Esophagus muscularis mucosa (tissue), 4 donors: ENCODE measurements around the gene KPNA6. TPM values are rescaled to one million over a fixed set of nuclear protein-coding genes. Genes with fewer than 3 reads are reported as not detected.

ENCODE experiments used
- DNase-seq: peaks from one replicate; pipeline ENCODE4 v3.0.0-alpha.2; 2017; ENCODE audit errors: extremely low spot score
- H3K27ac ChIP-seq, 4 donors: fragments of 200-600 bp; sonication (generic); replicated peaks in 1 of 4; 1 replicate in 3 of 4; 2 replicates in 1 of 4; pipeline ENCODE4 v1.5.1; 2016 to 2019; ENCODE audit warnings: mild to moderate bottlenecking in 1 of 4
- H3K27me3 ChIP-seq, 4 donors: fragments of 200-600 bp; sonication (generic); one replicate each; pipeline versions ENCODE4 v1.5.1 to v1.6.0; 2016 to 2019
- H3K36me3 ChIP-seq, 4 donors: fragments of 200-600 bp; sonication (generic); one replicate each; pipeline ENCODE4 v1.5.1; 2016 to 2019
- H3K4me1 ChIP-seq, 4 donors: fragments of 200-600 bp; sonication (generic); one replicate each; pipeline ENCODE4 v1.5.1; 2016 to 2019
- H3K4me3 ChIP-seq, 4 donors: fragments of 200-600 bp; sonication (generic); 1 replicate in 2 of 4; 2 replicates in 2 of 4; pipeline ENCODE4 v1.5.1; 2016 to 2019; ENCODE audit warnings: mild to moderate bottlenecking in 4 of 4, moderate library complexity in 1 of 4
- H3K9me3 ChIP-seq, 4 donors: fragments of 200-600 bp; sonication (generic); 1 replicate in 3 of 4; 2 replicates in 1 of 4; pipeline ENCODE4 v1.5.1; 2016 to 2019
- EP300 ChIP-seq: sonication (generic); formaldehyde crosslinking; IDR thresholded peaks from one replicate; pipeline ENCODE4 v1.6.1; 2017; ENCODE audit warnings: antibody characterized with exemption
- POLR2A ChIP-seq: fragments of 450-650 bp; IDR thresholded peaks from one replicate; pipeline ENCODE4 v1.6.1; 2017; ENCODE audit warnings: antibody characterized with exemption, moderate library complexity, mild to moderate bottlenecking, low read depth
- POLR2AphosphoS5 ChIP-seq, 2 donors: sonication (generic); formaldehyde crosslinking; IDR thresholded peaks; one replicate each; pipeline ENCODE4 v1.6.1; 2017; ENCODE audit warnings: antibody characterized with exemption in 2 of 2
- WGBS: methylation state at CpG from one replicate; pipeline ENCODE4 v1.1.5; 2018; 5-methylcytosine and 5-hydroxymethylcytosine counted together
- intact Hi-C: fragments of 100-400 bp; cut with DNase I; formaldehyde crosslinking; loops from one replicate; pipeline ENCODE4 v1.15.1; 2023
- total RNA-seq, 4 donors: library from RNA; depleted of rRNA; stranded (reverse); fragments of >200 nt; gene quantifications; one replicate each; pipeline versions ENCODE4 v1.1.0 to v1.2.1, GENCODE V29; 2016
- TF ChIP-seq, protein P1 (sequence below), 3 experiments: fragments of 200-600 bp in 2 of 3; fragments of 450-650 bp in 1 of 3; sonication (generic) in 2 of 3; IDR thresholded peaks; one replicate each; pipeline ENCODE4 v1.5.1; 2017 to 2019; ENCODE audit warnings: antibody characterized with exemption in 3 of 3, mild to moderate bottlenecking in 2 of 3, moderate library complexity in 1 of 3

The KPNA6 gene
- total RNA-seq, 4 donors from 2014 or later, result 47.8 to 71.3 (median 55.4) TPM

DNA sequence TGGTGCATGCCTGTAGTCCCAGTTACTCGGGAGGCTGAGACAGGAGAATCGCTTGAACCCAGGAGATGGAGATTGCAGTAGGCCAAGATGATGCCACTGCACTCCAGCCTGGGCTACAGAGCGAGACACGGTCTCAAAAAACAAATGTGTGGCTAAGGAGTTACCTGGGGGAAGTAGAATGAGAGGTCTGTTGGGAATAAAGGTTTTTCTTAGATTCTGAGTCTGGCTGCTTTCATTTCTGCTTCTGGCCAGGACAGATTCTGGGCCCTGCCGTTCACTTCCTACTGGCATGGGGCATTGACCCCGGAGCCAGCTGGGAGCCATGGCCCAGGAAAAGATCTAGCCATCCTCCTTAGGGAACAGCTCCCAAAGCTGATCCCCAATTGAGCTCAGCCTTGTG lies 100.6 kb downstream of the KPNA6 start:
- DNase-seq, result no peak
- Histone ChIP-seq H3K27ac (no peak overlapping the region), H3K9me3 (no peaks in the 10 kb centered on the region), H3K27me3 (no peaks in the 10 kb centered on the region), H3K4me3 (no peak overlapping the region), H3K36me3 (peaks cover 0 to 9% (median 0%) of the 10 kb centered on the region in 4 donors), H3K4me1 (peaks cover 13 to 27% (median 23%) of the 10 kb centered on the region in 4 donors)
- intact Hi-C loops, result no loop called here
- 89% methylated on average over 5 of the region's 6 CpGs for WGBS
- TF ChIP-seq POLR2AphosphoS5 (IDR thresholded peaks at IDR 0.05) (no peak), EP300 (no peak), POLR2A (no peak)
- TF ChIP-seq, protein P1, sequence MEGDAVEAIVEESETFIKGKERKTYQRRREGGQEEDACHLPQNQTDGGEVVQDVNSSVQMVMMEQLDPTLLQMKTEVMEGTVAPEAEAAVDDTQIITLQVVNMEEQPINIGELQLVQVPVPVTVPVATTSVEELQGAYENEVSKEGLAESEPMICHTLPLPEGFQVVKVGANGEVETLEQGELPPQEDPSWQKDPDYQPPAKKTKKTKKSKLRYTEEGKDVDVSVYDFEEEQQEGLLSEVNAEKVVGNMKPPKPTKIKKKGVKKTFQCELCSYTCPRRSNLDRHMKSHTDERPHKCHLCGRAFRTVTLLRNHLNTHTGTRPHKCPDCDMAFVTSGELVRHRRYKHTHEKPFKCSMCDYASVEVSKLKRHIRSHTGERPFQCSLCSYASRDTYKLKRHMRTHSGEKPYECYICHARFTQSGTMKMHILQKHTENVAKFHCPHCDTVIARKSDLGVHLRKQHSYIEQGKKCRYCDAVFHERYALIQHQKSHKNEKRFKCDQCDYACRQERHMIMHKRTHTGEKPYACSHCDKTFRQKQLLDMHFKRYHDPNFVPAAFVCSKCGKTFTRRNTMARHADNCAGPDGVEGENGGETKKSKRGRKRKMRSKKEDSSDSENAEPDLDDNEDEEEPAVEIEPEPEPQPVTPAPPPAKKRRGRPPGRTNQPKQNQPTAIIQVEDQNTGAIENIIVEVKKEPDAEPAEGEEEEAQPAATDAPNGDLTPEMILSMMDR (IDR thresholded peaks at IDR 0.05), result no peak

DNA sequence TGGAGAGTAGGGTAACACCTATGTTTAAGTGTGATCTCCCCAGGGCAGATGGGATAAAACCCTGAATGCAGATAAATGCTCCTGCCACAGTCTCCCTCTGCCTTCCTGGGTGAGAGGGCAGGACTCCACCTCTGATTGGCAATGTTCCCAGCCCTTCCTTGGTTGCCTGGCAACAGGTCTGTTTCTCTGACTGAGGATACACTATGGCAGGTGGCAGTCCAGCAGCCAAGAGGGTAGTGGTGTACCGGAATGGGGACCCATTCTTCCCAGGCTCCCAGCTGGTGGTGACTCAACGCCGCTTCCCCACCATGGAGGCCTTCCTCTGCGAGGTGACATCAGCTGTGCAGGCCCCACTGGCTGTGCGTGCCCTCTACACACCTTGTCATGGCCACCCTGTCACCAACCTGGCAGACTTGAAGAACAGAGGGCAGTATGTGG lies 101.1 kb downstream of the KPNA6 start, which contains the start of gene DCDC2B:
DCDC2B (plus strand) TSS at position 199 of the 438 bp plus-strand sequence; CDS start at position 204, 5 bp downstream.
- TF ChIP-seq, protein P1 (IDR thresholded peaks at IDR 0.05), result no peak
- TF ChIP-seq POLR2AphosphoS5 (IDR thresholded peaks at IDR 0.05), result peak in 1 of 2 donors; percentile 22
- Histone ChIP-seq H3K4me1 (peaks cover 13 to 27% (median 23%) of the 10 kb centered on the region in 4 donors), H3K27ac (no peak within 1 kb of the TSS), H3K36me3 (peaks cover 0 to 9% (median 1%) of the 10 kb centered on the region in 4 donors), H3K9me3 (no peaks in the 10 kb centered on the region), H3K27me3 (no peaks in the 10 kb centered on the region), H3K4me3 (no peak within 1 kb of the TSS)
- no peak for DNase-seq
- 69% methylated on average over 3 of the region's 5 CpGs for WGBS
- intact Hi-C loops, result no loop called here

DNA sequence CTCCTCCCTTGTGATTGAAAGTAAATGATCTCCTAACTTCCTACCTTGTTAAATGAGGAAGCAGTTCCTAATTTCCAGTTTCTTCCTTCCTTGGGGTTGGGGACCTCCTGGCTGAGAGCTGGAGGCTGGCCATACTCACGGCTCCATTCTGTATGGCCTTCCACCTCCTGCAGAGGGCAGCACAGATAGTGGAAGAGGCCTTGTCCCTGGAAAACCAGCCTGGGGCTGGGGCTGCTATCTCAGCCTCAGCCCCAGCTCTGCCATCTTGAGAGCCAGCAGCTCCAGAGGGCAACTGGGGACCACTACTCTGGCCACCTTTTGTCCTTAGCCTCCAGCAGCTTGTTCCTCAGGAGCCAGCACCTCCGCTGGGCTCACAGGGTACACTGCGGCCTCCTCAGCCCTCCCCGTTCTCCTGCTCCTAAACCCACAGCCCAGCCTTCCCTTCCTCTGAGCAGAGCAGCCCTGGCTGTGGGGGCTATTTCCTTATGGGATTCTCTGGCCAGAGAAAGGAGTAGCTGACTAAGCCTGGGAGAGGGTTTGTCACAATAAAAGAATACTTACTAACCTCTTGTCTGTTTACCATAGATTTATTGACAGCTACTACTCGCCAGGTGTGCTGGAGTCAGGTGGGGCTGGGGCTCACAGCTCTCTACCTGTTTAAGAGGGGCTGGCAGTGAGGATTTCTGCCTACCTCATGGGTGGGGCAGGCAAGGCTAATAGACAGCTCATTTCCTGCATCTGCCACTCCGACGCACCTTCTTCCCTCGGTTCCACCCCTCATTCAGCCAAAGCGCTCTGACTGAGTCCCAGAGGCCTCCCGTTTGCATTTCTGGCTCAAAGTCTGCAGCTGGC lies 108.0 kb downstream of the KPNA6 start:
- Histone ChIP-seq H3K27ac (peak overlapping the region in 2 of 4 donors; percentile 39 to 43), H3K4me1 (peaks cover 7 to 26% (median 13%) of the 10 kb centered on the region in 4 donors), H3K4me3 (no peak overlapping the region), H3K9me3 (no peaks in the 10 kb centered on the region), H3K27me3 (no peaks in the 10 kb centered on the region), H3K36me3 (peaks cover 28 to 72% (median 44%) of the 10 kb centered on the region in 4 donors)
- 75% methylated on average over 10 of the region's 10 CpGs for WGBS
- TF ChIP-seq EP300 (no peak), POLR2A (no peak), POLR2AphosphoS5 (IDR thresholded peaks at IDR 0.05) (peak in 1 of 2 donors; percentile 24)
- TF ChIP-seq, protein P1 (IDR thresholded peaks at IDR 0.05), result peak; percentile 60 to 76 (median 68)
- intact Hi-C loops, result no loop called here
- no peak for DNase-seq

DNA sequence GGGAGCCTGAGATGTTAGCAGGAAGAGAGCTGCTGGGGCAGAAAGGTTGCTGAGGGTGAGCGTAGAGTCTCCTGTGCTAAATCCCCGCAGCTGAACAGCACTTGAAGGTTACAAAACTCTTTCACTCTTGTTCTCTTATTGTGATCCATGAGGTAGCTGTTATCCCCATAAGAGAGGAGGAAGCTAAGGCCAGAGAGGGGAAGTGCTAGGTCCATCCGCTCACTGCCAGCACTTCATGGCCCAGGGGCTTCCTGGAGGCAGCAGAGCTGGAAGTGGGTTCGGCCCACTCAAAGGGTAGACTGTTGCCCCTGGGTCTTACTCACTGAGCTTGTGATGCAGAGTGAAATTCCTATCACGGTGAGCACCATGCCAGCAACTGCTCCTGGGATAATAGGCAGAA lies 108.7 kb downstream of the KPNA6 start:
- intact Hi-C loops, result no loop called here
- TF ChIP-seq, protein P1 (IDR thresholded peaks at IDR 0.05), result no peak
- no peak for TF ChIP-seq POLR2AphosphoS5 (IDR thresholded peaks at IDR 0.05)
- no peak for TF ChIP-seq POLR2A
- TF ChIP-seq EP300, result no peak
- DNase-seq, result no peak
- WGBS, result 94% methylated on average over 4 of the region's 5 CpGs
- peaks cover 14 to 33% (median 20%) of the 10 kb centered on the region in 4 donors for H3K4me1 ChIP-seq
- no peaks in the 10 kb centered on the region for H3K27me3 ChIP-seq
- H3K36me3 ChIP-seq, result peaks cover 28 to 72% (median 44%) of the 10 kb centered on the region in 4 donors
- no peaks in the 10 kb centered on the region for H3K9me3 ChIP-seq
- H3K4me3 ChIP-seq, result no peak overlapping the region
- H3K27ac ChIP-seq, result no peak overlapping the region
